Activated T-helper 1 cell treated with anti-CD3 and anti-CD28 coated beads, Interleukin-2, amount 50 U/mL, for 16 hours (primary cell): ENCODE data around the gene PLEKHB1.

Experiments
- DNase-seq, 2 donors: peaks; one replicate each; pipeline ENCODE4 v3.0.0-alpha.2; 2020; ENCODE audit warnings: low read depth in 1 of 2, low spot score in 1 of 2

PLEKHB1 gene

GRCh38 chr11:73647459-73648100 is 1.2 kb downstream of the PLEKHB1 start:
- peak; percentile 84 to 86 for DNase-seq

- DNase-seq: no peak
Measured at GRCh38 chr11:73648121-73648520, 1.7 kb downstream of the PLEKHB1 start.

- no peak for DNase-seq
Measured at GRCh38 chr11:73648571-73649046, 2.2 kb downstream of the PLEKHB1 start.

GRCh38 chr11:73649206-73649605 is 2.8 kb downstream of the PLEKHB1 start:
- no peak for DNase-seq

- no peak for DNase-seq
Measured at GRCh38 chr11:73650400-73650799, 4.0 kb downstream of the PLEKHB1 start.

GRCh38 chr11:73651252-73651651 is 4.9 kb downstream of the PLEKHB1 start:
- DNase-seq: no peak

GRCh38 chr11:73651661-73652045 is 5.3 kb downstream of the PLEKHB1 start:
- no peak for DNase-seq

GRCh38 chr11:73652046-73652730 is 5.8 kb downstream of the PLEKHB1 start:
- no peak for DNase-seq

- no peak for DNase-seq
Measured at GRCh38 chr11:73652856-73653559, 6.6 kb downstream of the PLEKHB1 start.

GRCh38 chr11:73653996-73654395 is 7.6 kb downstream of the PLEKHB1 start:
- DNase-seq: no peak

- no peak for DNase-seq
Measured at GRCh38 chr11:73654482-73655021, 8.2 kb downstream of the PLEKHB1 start.

GRCh38 chr11:73655686-73656085 is 9.3 kb downstream of the PLEKHB1 start:
- no peak for DNase-seq

- DNase-seq: no peak
Measured at GRCh38 chr11:73656985-73657384, 10.6 kb downstream of the PLEKHB1 start.

GRCh38 chr11:73659961-73660360 is 13.6 kb downstream of the PLEKHB1 start:
- DNase-seq: no peak

- DNase-seq: no peak
Measured at GRCh38 chr11:73660497-73661034, 14.2 kb downstream of the PLEKHB1 start.

GRCh38 chr11:73661035-73661628 is 14.8 kb downstream of the PLEKHB1 start:
- DNase-seq: peak; percentile 71 to 78

GRCh38 chr11:73662445-73663157 is 16.2 kb downstream of the PLEKHB1 start:
- no peak for DNase-seq

GRCh38 chr11:73663604-73664495 is 17.5 kb downstream of the PLEKHB1 start:
- no peak for DNase-seq

- DNase-seq: no peak
Measured at GRCh38 chr11:73664877-73665276, 18.5 kb downstream of the PLEKHB1 start.

GRCh38 chr11:73667891-73668290 is 21.5 kb downstream of the PLEKHB1 start:
- no peak for DNase-seq
